Transverse colon (tissue), 3 donors: ENCODE data around the gene RPGRIP1L.

Source experiments
- CTCF ChIP-seq, 5 experiments: fragments of 200-600 bp in 3 of 5; fragments of 450-650 bp in 2 of 5; sonication (generic) in 3 of 5; IDR thresholded peaks; 1 replicate in 2 of 5; 2 replicates in 3 of 5; pipeline ENCODE4 v1.5.1; 2016 to 2017; ENCODE audit warnings: antibody characterized with exemption in 5 of 5, inconsistent platforms in 3 of 5, mild to moderate bottlenecking in 2 of 5, moderate library complexity in 1 of 5
- POLR2A ChIP-seq: fragments of 450-650 bp; IDR thresholded peaks from one replicate; pipeline ENCODE4 v1.6.1; 2016; ENCODE audit warnings: antibody characterized with exemption, mild to moderate bottlenecking, moderate library complexity

- TF ChIP-seq CTCF (IDR thresholded peaks at IDR 0.05) (no peak), POLR2A (no peak)
These were observed 147.1 kb downstream of the RPGRIP1L start for GRCh38 chr16:53556521-53556920.
